ENCODE results near the gene XCL1. TPM values are rescaled to one million over a fixed set of nuclear protein-coding genes. Genes with fewer than 3 reads are reported as not detected.
"Not testable (repeated sequence)": the region's sequence is repeated elsewhere in the genome, so short reads cannot be mapped to it uniquely, and the experiment has no call there.

The XCL1 gene
- not detected in 2 replicates for total RNA-seq (2014; rRNA removed; shearing (Covaris generic))

- DNase-seq (ENCODE audit: low spot score) = not testable (repeated sequence)
Observed at GRCh38 chr1:168576245-168576688, at the start of gene XCL1. Gene XCL1, plus strand, starts transcription at chr1:168576605. Its CDS starts 33 bp downstream, at chr1:168576638.

- no peak for DNase-seq (ENCODE audit: low spot score)
Observed at GRCh38 chr1:168529518-168529917, 46.9 kb upstream of the XCL1 start.

DNA sequence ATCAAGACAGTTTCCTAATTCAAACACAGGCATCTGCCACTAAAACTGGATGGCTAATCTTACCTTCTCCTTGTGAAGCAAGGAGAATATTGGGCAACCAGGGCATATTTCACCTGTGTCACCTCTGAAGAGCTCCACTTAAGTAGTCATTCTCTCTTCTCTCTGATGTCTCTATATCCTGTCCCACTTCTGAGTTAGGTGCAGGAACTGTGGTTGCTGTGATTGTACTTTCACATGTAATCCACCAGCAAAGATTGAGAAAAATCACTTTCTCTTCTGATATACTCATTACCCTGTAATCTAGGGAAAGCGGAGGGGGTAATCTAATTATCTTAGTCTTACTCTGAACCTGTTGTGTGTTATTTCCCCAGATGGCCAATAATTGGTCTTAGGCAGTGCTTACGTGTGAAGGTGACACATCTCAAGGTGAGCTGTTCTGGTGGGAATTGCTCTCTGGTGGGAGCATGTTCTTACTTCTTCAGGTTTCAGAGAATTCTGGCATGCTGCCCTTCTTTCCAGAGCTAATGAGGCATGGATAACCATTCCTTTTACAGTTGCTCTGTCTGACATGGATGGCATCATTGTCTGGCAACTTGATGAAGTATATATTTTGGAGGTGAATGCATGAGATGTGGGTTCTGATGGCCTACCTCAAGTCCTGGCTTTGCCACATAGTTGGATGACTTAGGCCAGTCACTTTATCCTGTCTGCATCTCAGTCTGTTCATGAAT, 44.6 kb upstream of the XCL1 start:
- no peak for DNase-seq (ENCODE audit: low spot score)

GRCh38 chr1:168535536-168535935, 40.9 kb upstream of the XCL1 start:
- no peak for DNase-seq (ENCODE audit: low spot score)

GRCh38 chr1:168540798-168541197, 35.6 kb upstream of the XCL1 start:
- not testable (repeated sequence) for DNase-seq (ENCODE audit: low spot score)

GRCh38 chr1:168542978-168543377, 33.4 kb upstream of the XCL1 start:
- DNase-seq (ENCODE audit: low spot score) = not testable (repeated sequence)

- not testable (repeated sequence) for DNase-seq (ENCODE audit: low spot score)
Observed at GRCh38 chr1:168543840-168544498, 32.4 kb upstream of the XCL1 start, which contains the start of gene XCL2. Gene XCL2, minus strand, starts transcription at chr1:168543997. Its CDS starts 33 bp downstream, at chr1:168543964.

- peak; percentile 36 for DNase-seq (ENCODE audit: low spot score)
Observed at GRCh38 chr1:168545678-168546552, 30.5 kb upstream of the XCL1 start.

DNA sequence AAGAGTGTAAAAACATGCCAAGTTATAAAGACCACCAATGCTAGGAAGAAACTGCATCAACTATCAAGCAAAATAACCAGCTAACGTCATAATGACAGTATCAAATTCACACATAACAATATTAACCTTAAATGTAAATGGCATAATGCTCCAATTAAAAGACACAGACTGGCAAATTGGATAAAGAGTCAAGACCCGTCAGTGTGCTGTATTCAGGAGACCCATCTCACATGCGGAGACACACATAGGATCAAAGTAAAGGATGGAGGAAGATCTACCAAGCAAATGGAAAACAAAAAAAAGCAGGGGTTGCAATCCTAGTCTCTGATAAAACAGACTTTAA, 29.9 kb upstream of the XCL1 start:
- DNase-seq (ENCODE audit: low spot score) = not testable (repeated sequence)

DNA sequence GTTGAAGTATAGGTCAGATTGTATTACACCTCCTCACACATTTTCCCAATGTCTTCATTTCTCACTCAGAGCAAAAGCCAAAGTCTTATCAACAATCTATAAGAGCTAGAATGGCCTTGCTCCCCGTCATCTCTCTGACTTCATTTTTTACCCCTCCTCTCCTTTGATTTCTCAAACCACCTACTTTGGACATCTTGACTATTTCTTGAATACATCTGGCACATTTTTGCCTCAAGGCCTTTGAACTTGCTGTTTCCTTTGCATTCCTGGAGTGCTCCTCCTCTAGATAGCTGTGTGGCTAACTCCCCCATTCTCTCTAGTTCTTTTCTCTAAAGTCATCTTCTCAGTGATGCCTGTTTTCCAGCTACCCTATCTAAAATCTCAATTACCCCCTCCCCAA, 25.4 kb upstream of the XCL1 start:
- no peak for DNase-seq (ENCODE audit: low spot score)

DNA sequence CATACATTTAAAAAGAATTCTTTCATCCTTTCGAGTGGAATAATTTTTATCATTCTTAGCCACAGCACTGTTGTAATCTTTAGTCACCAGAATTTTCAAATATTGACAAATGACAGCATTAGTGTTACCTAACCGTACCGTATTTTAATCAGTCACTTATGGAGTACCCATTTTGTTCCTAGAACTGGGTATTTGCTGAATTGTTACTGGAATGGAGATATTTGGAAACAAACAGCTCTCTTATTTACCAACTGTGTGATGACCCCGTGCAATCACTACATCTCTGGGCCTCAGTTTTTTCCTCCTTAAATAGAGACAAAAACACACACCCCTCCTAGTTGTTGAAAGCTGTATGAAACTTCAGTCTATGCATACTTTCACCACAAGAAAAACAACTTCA, 24.7 kb upstream of the XCL1 start:
- no peak for DNase-seq (ENCODE audit: low spot score)

DNA sequence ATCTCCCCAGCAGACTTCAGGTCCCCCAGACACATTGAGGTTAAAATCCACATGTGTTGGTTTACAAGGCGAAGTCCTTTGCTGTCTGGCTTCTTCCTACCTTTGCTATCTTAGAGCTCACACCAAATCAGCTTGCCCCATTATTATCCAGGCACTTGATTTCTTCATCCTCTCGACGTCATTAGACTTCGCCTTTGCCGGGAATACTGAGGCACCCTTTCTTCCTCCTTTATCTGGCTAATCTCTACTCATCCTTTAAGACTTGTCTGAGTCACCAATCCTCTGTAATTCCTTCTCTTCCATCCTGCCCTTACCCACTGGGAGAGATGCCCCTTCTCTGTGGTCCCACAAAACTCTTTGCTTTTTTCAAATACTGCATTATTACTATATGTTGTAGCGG, 23.4 kb upstream of the XCL1 start:
- DNase-seq (ENCODE audit: low spot score) = no peak

DNA sequence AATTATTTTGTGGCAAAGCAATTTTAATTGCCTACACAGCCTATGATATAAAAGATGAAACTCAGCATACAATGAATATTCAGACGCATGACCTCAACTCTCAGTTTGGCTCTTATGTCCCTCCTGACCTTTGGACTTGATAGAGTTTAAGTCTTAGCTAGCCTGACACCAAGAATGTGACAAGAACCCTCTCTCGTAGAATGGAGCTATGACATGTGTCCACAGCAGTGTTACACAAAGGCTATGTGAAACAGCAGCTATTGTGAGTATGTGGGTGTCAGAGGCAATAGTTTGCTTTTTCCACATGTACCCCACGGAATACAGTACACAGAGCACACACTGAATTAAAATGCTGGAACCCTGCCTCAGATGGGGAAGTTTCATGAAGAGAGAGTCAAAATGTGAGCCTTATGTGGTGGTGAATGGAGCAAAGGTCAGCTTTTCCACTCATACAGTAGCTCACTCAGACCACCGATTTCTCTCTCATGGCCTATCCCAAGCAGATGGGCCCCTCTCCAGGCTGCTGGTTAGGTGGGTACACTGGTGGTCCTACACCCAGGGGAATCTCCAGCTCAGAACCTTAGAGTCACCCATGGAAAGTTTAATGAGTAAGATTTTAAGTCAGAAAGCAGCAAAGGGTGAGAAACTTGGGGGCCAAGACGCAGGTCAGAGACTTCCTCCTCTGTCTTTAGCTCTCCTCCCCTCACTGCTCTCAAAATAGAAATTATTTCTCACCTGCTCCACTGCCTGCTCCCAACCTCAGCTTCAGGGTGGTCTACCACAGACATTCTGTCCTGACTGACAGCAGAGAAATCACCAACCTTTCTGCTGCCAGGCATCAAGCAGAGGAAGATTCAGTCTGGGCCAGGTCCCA, 22.5 kb upstream of the XCL1 start:
- DNase-seq (ENCODE audit: low spot score) = no peak

GRCh38 chr1:168554603-168555483, 21.6 kb upstream of the XCL1 start:
- no peak for DNase-seq (ENCODE audit: low spot score)

- DNase-seq (ENCODE audit: low spot score) = no peak
Observed at GRCh38 chr1:168555508-168556046, 20.8 kb upstream of the XCL1 start.

GRCh38 chr1:168556647-168557046, 19.8 kb upstream of the XCL1 start:
- no peak for DNase-seq (ENCODE audit: low spot score)

DNA sequence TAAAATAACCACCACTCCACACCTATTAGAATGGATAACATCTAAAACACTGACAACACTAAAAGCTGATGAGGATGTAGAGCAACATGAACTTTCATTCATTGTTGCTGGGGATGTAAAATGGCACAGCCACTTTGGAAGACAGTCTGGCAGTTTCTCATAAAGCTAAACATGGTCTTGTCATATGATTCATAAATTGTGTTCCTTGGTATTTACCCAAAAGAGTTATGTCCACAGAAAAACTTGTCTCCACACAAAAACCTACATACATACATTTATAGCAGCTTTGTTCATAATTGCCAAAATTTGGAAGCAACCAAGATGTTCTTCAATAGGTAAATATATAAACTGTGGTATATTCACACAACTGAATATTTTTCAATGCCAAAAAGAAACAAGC, 16.0 kb upstream of the XCL1 start:
- DNase-seq (ENCODE audit: low spot score) = no peak

GRCh38 chr1:168561989-168562388, 14.4 kb upstream of the XCL1 start:
- DNase-seq (ENCODE audit: low spot score) = no peak

- DNase-seq (ENCODE audit: low spot score) = no peak
Observed at GRCh38 chr1:168565825-168566224, 10.6 kb upstream of the XCL1 start.

GRCh38 chr1:168567007-168567406, 9.4 kb upstream of the XCL1 start:
- DNase-seq (ENCODE audit: low spot score) = no peak
